DND-41 (cell line): ENCODE measurements around the gene TEF.

ENCODE experiments used
- ATAC-seq: fragments of 200-7000 bp; cut with Tn5 transposase; 3 replicates; pipeline ENCODE4 v1.9.1; 2021; ENCODE audit warnings: low read depth; ENCODE audit not compliant: insufficient read depth
- DNase-seq: peaks from one replicate; pipeline ENCODE4 v3.0.0-alpha.2; 2020
- H2AFZ ChIP-seq: 2 replicates; pipeline ENCODE4 v1.6.0; 2012; ENCODE audit warnings: low read depth, low read length
- H3K27ac ChIP-seq: 2 replicates; pipeline ENCODE4 v1.5.1; 2012; ENCODE audit warnings: low read length, inconsistent platforms
- H3K27me3 ChIP-seq: fragments of 200-600 bp; sonication (generic); 2 replicates; pipeline ENCODE4 v1.6.0; 2012; ENCODE audit warnings: low read length, mild to moderate bottlenecking, inconsistent platforms; ENCODE audit not compliant: insufficient read depth, poor library complexity
- H3K36me3 ChIP-seq: 2 replicates; pipeline ENCODE4 v1.5.1; 2012; ENCODE audit warnings: low read length, inconsistent platforms; ENCODE audit not compliant: insufficient read depth
- H3K4me1 ChIP-seq: 2 replicates; pipeline ENCODE4 v1.5.1; 2012; ENCODE audit warnings: mild to moderate bottlenecking, low read length; ENCODE audit not compliant: insufficient read depth
- H3K4me2 ChIP-seq: 2 replicates; pipeline ENCODE4 v1.6.0; 2012; ENCODE audit warnings: mild to moderate bottlenecking, moderate library complexity, low read length, inconsistent platforms; ENCODE audit not compliant: insufficient read depth
- H3K4me3 ChIP-seq, 2 experiments: fragments of 200-600 bp in 1 of 2; shearing (Covaris generic) in 1 of 2; 2 replicates each; pipeline ENCODE4 v1.5.1; 2012 to 2016; ENCODE audit warnings: inconsistent platforms in 2 of 2, low read length in 2 of 2, mild to moderate bottlenecking in 2 of 2, low read depth in 1 of 2, moderate library complexity in 1 of 2
- H3K79me2 ChIP-seq: 2 replicates; pipeline ENCODE4 v1.6.0; 2012; ENCODE audit warnings: low read length, inconsistent platforms; ENCODE audit not compliant: insufficient read depth
- H3K9ac ChIP-seq: 2 replicates; pipeline ENCODE4 v1.6.0; 2012; ENCODE audit warnings: low read depth, mild to moderate bottlenecking, inconsistent platforms, low read length, moderate library complexity
- H3K9me3 ChIP-seq: 2 replicates; pipeline ENCODE4 v1.5.1; 2012; ENCODE audit warnings: low read length, moderate library complexity, mild to moderate bottlenecking, inconsistent platforms; ENCODE audit not compliant: insufficient read depth, severe bottlenecking
- H4K20me1 ChIP-seq: 2 replicates; pipeline ENCODE4 v1.6.0; 2012; ENCODE audit warnings: low read length; ENCODE audit not compliant: insufficient read depth
- EZH2 ChIP-seq: IDR thresholded peaks from 3 replicates; pipeline ENCODE4 v1.6.1; 2012; ENCODE audit warnings: borderline replicate concordance, low read depth, mild to moderate bottlenecking, moderate library complexity, low read length, inconsistent platforms; ENCODE audit not compliant: severe bottlenecking
- TF ChIP-seq, protein P1 (sequence below): IDR thresholded peaks from 2 replicates; pipeline ENCODE4 v1.5.1; 2012; ENCODE audit warnings: borderline replicate concordance, low read length, moderate library complexity, mild to moderate bottlenecking; ENCODE audit not compliant: poor library complexity, severe bottlenecking; ENCODE audit errors: extremely low read depth

The TEF gene

DNA sequence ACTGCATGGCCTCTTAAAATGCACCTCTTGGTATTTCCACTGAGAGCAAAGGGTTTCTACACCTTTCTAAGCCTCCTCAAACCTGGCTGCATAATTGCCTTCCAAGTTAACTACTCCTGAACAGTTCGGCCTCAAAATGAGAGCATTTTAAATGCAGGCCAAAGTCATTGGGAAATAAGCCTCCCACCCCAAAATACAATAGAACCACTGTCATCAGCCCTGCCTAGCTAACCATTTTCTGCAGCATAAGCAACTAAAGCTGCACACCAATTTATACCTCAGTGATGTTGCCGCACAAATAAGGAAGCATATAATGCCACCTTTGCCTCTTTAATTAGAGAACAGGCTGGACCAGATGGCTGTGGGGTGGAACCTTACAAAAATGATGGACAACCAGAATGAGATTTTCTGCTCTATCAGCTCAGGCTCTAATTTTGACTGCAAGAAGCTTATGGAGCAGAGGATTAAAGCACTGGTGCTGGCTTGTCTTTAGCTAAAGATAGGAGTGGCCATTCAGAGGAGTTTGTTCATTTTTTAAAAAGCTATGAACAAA, 60.6 kb downstream of the TEF start:
- Histone ChIP-seq H3K4me1 (peaks cover 19% of the 10 kb centered on the region), H2AFZ (no peak overlapping the region)

DNA sequence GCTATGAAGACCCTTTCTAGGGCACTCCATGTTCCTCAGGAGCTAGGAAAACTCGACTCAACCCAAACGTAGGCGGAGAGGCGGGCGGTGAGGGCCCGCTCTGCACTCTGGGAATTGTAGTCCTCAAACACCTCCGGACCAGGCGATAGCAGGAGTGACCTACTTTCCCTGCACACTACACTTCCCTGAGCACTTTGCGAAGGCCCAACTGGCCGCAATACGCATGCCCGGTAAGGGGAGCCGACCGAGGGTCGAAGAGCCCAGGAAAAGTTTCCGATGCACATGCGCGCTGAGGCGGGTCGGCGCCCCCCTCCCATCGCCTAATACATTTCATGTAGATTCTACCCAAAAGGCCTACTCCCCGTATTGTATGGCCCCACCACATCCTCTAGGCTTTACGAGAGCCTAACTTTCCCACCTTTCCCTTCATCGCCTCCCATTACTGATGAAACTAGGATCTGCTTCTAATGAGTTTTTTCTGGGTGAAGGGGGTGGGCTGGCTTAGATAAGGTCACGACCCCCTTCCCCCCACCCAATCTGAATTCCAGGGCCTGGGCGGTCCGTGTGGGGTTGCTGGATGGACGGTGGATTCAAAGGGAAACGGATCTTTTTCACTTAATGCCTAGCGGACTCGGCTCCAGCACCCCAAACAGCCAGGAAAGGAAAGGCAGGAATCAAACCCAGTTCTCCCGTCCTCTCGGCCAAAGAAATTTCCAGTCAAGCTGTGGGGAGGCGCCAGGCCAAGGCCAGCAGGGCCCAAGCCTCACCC, 62.8 kb downstream of the TEF start:
- peak overlapping the region; percentile 86 for H2AFZ ChIP-seq
- no peaks in the 10 kb centered on the region for H3K27me3 ChIP-seq
- peaks cover 29% of the 10 kb centered on the region for H3K36me3 ChIP-seq
- peaks cover 84% of the 10 kb centered on the region for H3K79me2 ChIP-seq
- H3K9ac ChIP-seq = peak overlapping the region; percentile 94
- DNase-seq = peak; percentile 97
- H3K4me2 ChIP-seq = peak overlapping the region; percentile 84
- H3K27ac ChIP-seq = peak overlapping the region; percentile 79
- peak overlapping the region; percentile 89 to 93 for H3K4me3 ChIP-seq
- peaks cover 20% of the 10 kb centered on the region; the same call in 1 of the 2 replicates for H4K20me1 ChIP-seq
- no peaks in the 10 kb centered on the region for H3K9me3 ChIP-seq
- peaks cover 29% of the 10 kb centered on the region for H3K4me1 ChIP-seq
- TF ChIP-seq, protein P1, sequence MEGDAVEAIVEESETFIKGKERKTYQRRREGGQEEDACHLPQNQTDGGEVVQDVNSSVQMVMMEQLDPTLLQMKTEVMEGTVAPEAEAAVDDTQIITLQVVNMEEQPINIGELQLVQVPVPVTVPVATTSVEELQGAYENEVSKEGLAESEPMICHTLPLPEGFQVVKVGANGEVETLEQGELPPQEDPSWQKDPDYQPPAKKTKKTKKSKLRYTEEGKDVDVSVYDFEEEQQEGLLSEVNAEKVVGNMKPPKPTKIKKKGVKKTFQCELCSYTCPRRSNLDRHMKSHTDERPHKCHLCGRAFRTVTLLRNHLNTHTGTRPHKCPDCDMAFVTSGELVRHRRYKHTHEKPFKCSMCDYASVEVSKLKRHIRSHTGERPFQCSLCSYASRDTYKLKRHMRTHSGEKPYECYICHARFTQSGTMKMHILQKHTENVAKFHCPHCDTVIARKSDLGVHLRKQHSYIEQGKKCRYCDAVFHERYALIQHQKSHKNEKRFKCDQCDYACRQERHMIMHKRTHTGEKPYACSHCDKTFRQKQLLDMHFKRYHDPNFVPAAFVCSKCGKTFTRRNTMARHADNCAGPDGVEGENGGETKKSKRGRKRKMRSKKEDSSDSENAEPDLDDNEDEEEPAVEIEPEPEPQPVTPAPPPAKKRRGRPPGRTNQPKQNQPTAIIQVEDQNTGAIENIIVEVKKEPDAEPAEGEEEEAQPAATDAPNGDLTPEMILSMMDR = no peak
- no peak for TF ChIP-seq EZH2
- ATAC-seq = peak; percentile 69

More for the DNA sequence above, 60.6 kb downstream of the TEF start:
- Histone ChIP-seq H3K27me3 (no peaks in the 10 kb centered on the region), H3K9me3 (no peaks in the 10 kb centered on the region), H3K79me2 (peaks cover 89% of the 10 kb centered on the region), H3K4me3 (no peak overlapping the region), H3K9ac (no peak overlapping the region), H3K27ac (no peak overlapping the region), H3K36me3 (peaks cover 44% of the 10 kb centered on the region), H4K20me1 (peaks cover 35% of the 10 kb centered on the region; the same call in 1 of the 2 replicates), H3K4me2 (0 out of 2 replicates have a peak overlapping the region, but pooled peaks have one; percentile 16)
- no peak for DNase-seq
- TF ChIP-seq, protein P1 = no peak
- no peak for TF ChIP-seq EZH2
- no peak for ATAC-seq

DNA sequence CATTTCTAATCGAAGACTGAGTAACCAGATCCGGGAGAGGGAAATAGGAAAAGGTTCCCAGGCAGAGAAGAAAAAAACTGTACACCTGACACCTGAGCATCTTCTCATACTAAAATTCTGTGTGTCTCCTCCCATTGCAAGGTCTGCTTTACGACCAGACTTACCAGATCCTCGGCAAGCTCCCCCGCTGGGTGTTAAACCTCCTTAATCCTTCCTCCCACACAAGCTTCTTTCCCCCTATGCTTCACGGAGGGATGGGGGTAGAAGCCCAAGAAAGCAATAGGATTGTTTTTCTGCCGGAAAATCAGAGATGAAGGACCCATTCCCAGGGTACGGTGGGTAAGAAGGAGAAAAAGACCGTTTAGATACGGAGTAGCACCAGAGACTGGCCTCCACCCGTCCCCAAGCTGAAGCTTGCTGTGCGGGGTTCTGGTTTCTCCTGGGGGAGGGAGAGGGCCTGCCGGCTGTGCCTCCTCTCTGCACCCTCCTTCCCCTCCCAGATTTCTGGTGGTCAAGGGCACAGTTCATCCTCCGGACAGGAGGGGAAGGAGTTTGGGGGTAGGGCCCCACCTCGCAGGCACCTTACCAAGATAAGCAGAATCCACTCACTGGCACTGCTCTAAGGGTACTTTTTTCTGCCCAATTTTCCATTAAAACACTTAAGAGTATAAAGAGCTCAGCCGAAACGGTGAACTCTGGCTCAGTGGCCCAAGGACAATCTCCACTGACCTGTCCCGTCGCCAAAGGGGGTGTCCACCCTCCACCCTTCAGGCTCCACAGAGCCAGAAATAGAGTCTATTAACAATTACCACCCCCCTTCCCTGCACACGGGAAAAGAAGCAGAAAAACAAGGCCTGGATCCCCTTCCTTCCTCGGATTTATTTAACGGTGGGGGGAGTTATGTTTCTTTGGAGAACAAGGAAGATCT, 63.7 kb downstream of the TEF start:
- DNase-seq = peak; percentile 40
- no peaks in the 10 kb centered on the region for H3K9me3 ChIP-seq
- TF ChIP-seq EZH2 = no peak
- TF ChIP-seq, protein P1 = no peak

More for the DNA sequence above, 63.7 kb downstream of the TEF start:
- Histone ChIP-seq H3K36me3 (peaks cover 24% of the 10 kb centered on the region), H3K4me2 (peak overlapping the region; percentile 84), H3K9ac (peak overlapping the region; percentile 94), H3K4me1 (peaks cover 29% of the 10 kb centered on the region), H3K27ac (peak overlapping the region; percentile 75), H2AFZ (peak overlapping the region; percentile 86), H3K79me2 (peaks cover 78% of the 10 kb centered on the region), H3K4me3 (peak overlapping the region; percentile 89 to 93), H4K20me1 (peaks cover 16% of the 10 kb centered on the region; the same call in 1 of the 2 replicates), H3K27me3 (no peaks in the 10 kb centered on the region)
- no peak for ATAC-seq
